GM19372 (cell line): ENCODE results near the gene SCN11A.
"Not testable (repeated sequence)": the region's sequence is repeated elsewhere in the genome, so short reads cannot be mapped to it uniquely, and the experiment has no call there.

Source experiments
- ATAC-seq: cut with Tn5 transposase; IDR thresholded peaks from one replicate; pipeline ENCODE4 v1.9.1; 2021; ENCODE audit warnings: mild to moderate bottlenecking, low read depth, moderate library complexity; ENCODE audit not compliant: unreplicated experiment

The SCN11A gene

DNA sequence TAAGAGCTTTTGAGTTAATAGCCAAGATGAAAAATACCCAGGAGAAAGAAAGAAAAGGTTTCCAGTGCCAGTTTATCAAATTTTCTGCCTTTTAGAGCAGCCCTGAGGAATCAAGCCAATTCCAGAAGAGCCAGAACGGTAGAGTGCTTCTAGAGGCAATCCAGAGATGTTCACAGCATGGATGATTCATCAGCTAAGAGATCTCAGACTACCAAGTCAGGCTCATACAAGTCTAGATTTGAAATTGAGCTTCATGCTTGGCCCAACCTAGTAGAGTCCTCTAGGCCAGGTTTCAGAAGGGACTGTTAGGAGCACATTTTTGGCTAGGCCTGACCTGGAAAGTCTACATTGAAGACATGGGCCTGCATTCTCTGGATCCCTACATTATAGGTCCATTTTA is 15.5 kb upstream of the SCN11A start:
- no peak for ATAC-seq

DNA sequence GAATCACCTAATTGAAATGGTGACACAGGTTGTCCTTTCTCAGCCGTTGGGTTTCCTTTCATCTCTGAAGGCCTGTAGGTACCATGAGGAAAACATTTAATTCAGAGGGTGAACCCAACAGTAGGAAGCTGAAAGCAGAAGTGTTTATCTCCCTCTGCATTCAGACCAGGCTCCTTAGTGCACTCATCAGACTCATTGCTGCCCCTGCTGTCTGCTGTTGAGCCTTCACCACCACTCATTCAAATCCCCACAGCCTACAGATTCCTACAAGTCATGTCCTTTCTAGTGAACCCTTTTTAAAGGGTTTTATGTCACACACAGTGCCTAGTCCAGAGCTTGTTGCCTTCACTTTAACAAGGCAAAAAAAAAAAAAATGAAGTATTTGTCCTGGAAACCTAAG is 13.5 kb upstream of the SCN11A start:
- ATAC-seq = peak; percentile 100

DNA sequence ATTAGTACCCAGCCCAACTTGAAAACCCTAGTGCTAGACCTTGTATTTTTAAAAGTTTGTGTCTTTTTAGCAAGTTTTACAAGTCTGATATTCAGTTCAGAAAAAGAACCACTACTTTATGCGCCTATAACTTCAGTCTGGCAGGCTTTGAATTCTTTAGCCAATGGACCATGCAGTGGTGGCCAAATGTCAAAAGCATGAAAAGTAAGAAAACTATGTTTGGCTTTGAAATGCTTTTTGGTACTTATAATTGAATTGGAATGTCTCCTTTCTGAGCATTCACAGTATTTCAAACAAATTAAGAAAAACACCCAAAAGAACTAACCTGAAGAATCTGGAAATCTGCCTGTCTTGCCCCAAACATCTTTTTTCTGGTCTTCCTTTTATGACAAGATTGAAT is 12.9 kb upstream of the SCN11A start:
- ATAC-seq = no peak

DNA sequence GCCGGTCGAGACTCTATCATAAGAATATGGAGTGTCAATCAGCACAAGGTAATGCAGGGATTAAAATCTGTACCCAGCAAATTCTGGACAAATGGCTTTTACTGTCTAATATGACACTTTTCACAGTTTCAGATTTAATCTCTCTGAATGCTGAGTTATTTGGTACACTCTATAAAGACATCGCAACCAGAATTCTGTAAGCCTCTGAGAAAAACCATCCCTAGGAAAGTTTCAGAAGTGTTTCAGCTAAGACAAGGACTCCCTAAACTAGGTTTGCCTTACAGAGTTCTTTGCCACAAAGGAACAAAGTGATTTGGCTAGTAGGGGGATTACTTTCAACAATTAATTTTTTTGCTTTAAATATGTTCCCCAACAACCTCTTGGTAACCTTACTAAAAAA is 11.4 kb upstream of the SCN11A start:
- ATAC-seq = no peak

DNA sequence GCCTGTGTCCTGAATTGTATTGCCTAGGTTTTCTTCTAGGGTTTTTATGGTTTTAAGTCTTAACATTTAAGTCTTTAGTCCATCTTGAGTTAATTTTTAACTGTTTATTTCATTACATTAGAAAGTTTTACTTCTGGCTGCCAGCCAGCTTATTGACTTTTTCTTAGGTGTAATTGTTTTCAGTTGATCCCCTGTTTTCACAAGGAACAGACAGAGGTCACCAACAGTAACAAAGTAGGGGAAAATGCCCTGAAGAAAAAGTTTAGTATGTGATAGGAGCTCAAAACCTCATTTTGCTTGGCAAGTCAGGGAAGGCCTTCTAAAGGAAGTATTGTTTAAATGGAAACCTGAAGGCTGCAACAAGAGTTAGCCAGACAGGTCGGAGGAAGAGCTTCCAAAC is 10.4 kb upstream of the SCN11A start:
- ATAC-seq = no peak

DNA sequence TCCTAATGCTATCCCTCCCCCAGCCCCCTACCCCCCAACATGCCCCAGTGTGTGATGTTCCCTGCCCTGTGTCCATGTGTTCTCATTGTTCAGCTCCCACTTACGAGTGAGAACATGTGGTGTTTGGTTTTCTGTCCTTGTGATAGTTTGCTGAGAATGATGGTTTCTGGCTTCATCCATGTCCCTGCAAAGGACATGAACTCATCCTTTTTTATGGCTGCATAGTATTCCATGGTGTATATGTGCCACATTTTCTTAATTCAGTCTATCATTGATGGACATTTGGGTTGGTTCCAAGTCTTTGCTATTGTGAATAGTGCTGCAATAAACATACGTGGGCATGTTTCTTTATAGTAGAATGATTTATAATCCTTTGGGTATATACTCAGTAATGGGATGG is 9.5 kb upstream of the SCN11A start:
- ATAC-seq = not testable (repeated sequence)

DNA sequence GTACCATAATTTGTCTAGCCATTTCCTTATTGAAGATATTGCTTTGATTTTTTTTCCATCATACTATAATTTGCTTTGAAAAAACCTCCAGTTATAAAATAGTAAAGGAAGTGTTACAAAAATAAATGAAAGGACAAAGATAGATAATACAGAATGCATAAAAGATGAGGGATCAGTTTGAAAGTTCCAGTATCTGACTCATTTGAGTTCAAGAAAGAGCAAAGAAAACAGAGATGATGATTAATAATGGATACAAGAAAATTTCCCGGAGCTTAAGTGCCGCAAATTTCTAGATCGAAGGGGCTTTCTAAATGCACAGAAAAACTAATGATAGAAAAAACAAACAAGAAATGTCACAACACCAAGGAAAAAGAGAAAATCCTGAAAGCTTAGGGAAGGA is 4.4 kb upstream of the SCN11A start:
- no peak for ATAC-seq

DNA sequence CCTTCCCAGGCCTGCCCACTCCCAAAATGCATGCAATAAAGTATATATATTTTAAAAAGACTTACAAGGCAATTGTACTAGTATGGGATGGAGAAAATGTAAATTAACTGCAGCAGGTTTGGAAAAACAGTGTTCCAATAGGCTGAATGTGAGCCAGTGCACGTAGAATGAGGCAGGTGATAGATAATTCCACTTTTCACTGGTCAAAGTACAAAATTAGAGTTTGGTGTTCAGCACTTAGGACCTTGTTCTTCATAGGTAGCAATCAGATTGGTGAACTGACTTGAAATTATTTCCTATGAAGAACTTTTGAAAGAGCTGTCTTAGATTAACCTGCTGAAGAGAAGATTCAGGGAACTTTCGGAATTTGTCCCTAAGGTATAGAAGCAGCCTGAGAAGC is 2.0 kb upstream of the SCN11A start:
- no peak for ATAC-seq

DNA sequence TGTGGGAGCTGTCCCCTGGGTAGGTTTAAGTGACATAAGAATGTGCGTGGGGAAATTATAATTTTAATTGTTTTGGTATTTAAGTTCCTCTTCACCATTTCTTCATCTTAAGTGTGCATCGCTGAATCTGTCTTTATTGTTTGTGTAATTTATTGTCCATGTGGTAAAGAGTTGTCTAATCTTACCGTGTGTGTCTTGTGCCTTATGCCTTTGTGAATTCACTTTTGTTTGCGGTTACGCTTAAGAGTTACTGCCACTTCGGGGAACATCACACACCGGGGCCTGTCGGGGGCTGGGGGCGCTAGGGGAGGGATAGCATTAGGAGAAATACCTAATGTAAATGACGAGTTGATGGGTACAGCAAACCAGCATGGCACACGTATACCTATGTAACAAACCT is 839 bp upstream of the SCN11A start:
- no peak for ATAC-seq

DNA sequence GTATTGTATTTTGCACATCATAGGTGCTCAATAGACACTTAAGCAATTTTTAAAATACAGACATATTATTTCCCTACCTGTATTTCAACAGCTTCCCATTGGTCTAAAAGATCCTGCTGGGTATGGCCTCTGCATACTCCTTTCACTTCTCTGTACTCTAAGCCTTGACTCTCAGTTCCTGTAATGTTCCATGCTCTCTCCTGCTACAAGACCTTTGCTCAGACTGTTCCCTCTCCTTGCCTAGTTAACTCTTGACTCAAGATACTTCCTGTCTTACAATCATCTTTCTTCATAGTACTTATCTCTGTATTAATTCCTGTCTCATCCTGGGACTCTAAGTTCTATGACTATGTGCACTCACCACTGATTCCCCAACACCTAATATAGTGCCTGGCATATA is 1.7 kb downstream of the SCN11A start:
- ATAC-seq = no peak

DNA sequence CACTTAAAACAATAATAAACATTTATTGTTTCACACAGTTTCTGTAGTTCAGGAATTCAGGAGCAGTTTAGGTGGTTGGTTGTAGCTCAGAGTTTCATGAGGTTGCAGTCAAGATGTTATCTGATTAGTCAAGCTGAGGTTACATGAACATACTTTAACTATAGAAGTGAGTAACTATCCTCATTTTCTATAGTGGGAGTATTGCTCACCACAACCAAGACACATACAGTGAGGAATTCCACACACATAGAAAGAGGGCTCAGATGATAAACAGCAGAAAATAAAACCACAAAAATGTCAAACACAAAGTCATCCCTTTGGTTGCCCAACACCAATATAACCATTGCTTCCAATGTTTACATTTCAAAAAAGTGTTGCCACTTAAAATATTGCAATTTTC is 13.6 kb downstream of the SCN11A start:
- no peak for ATAC-seq

DNA sequence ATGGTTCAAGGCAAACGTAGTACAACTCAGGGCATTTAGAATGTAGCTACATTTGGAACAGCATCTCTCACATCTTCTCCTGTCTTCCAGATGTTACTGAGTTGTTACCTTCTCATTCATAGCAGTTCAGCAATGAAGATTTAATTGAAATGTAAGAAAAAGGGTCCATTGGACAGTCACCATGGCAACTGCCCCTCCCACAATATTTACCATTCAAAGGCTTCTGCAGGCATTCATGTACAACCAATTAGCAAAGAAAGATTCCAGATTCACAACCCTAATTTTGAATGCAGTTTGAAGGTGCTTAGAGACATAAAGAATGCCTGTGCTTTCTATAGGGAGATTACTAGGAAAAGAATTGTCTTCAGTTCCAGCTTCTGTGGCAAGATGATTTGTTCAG is 22.2 kb downstream of the SCN11A start:
- no peak for ATAC-seq

DNA sequence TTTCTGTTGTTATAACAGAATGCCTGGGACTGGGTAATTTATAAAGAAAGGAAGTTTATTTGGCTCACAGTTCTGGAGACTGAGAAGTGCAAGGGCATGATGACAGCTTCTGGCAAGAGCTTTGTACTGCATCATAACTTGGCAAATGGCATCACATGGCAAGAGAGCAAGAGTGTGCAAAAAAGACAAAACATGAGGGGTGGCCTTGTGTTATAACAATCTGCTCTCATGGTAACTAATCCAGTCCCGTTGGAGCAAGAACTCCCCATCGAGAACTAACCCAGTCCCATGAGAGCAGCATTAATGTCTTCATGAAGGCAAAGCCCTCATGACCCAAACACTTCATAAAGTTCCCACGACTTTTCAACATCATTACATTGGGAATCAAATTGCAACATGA is 23.2 kb downstream of the SCN11A start:
- no peak for ATAC-seq

DNA sequence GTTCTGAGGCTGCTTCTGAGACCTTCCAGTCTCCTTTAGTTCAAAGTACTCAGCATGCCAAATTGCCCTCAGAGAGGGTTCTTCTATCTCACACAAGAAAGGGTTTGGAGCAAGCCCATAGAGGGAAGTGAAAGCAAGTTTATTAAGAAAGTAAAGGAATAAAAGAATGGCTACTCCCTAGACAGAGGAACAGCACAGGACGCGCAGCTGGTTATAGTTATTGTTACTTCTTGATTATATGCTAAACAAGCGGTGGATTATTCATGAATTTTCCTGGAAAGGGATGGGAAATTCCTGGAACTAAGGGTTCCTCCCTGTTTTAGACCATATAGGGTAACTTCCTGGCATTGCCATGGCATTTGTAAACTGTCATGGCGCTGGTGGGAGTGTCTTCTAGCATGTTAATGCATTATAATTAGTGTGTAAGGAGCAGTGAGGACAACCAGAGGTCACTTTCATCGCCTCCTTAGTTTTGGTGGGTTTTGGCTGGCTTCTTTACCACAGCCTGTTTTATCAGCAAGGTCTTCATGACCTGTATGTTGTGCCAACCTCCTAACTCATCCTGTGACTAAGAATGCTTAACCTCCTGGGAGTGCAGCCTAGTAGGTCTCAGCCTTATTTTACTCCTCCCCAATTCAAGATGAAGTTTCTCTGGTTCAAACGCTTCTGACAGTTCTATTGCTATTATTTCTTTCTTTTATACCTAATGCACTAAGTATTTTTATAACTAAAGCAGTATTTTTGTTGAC is 26.3 kb downstream of the SCN11A start:
- no peak for ATAC-seq

DNA sequence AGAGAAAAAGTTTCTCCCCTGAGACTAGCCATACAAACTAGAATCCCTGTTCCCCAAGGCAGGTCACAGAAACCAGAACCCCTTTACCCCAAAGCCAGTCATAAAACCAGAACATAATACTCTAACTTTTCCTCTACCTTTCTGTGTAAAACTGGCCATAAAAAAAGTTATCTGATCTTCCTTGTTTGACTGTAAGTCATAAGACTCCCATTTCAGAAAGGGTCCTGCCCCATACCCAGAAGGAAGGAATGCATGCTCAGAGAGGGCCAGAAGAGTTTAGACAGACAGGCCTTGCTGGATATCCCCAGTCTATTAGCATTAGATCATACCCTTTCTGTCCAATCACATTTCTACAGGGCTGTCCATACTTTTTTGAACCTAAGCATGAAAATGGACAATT is 27.2 kb downstream of the SCN11A start:
- ATAC-seq = no peak

DNA sequence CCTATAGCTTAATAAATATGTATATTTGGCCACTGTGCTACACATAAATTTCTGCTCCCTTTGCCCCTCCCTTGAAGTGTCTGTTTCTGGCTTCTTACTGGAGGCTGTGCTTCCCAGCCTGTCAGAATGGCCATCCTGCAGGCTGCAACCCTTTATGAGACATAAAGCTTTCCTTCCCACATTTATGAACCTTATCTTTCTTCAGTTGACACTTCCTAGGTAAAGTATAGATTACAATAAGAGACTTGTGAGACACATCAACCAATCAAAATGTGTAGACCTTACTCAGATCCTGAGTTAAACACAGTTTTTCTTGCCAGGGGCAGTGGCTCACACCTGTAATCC is 29.5 kb downstream of the SCN11A start:
- ATAC-seq = no peak

DNA sequence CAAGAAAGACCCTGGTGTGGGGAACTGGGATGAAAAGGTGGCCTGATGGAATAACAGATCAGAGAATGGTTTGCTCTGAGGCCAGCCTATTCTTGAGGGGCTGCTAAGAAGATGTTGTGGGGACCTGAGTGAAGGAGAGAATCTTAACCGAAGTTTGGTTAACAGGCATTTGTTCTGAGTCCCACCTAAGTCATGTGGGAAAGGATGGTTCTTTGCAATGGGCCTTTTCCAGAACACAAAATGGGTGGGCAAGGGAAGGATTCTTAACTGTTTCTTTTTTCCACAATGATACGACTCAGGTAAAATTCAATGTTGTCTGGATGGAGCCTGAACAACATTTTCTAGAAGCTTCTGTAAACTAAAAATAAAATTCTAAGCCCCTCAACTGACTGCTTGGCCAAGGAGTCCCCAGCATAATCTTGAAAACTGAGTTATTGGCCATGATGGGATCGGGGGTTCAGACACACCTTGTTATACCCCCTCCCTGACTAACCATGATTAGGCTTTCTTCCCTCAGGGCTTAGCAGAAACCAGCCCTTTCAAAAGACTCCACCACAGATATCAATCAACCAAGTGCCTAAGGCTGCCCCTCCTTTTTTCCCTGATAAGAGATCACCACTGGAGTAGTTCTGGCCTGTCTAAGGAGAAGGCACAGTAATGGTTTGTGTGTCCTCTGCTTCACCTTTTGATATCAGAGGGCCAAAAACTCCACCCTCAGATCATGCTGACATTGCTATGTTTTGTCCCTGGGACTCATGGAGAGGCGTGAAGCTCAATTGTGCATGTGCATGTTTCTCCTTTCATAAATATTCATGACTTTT is 30.1 kb downstream of the SCN11A start:
- ATAC-seq = no peak

DNA sequence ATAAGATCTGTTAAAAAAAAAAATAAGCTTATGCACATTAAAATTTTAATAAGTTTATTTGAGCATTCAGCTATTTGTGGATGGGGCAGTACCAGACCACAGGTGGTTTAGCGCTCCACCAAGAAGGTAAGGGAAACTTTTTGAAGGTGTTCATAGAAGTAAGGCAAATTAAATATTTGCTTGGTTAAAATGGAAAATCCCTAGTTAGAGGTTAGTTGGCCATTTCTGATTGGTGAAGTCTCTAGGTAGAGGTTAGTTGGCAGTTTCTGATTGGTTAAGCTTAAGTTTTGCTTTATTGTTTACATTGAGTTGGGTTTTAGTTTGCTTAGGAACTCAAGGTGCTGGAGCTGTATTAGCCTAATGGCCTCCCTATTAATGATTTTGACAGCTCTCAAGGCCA is 30.7 kb downstream of the SCN11A start:
- ATAC-seq = peak; percentile 80

DNA sequence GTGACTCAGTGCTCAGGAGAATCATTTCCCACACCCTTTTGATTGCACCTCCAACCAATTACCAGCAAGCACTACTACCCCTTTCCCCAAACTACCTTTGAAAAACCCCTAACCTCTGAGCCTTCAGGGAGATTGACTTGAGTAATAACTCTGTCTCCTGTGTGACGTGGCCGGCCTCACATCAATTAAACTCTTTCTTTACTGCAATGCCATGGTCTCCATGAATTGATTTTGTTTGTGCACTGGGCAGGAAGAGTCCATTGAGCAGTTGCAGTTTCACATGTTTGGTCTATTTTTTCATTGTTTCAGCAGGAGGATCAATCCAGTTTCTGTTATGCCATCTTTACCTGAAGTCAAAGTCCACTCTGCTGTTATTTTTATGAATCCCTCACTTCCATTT is 32.4 kb downstream of the SCN11A start:
- ATAC-seq = no peak

DNA sequence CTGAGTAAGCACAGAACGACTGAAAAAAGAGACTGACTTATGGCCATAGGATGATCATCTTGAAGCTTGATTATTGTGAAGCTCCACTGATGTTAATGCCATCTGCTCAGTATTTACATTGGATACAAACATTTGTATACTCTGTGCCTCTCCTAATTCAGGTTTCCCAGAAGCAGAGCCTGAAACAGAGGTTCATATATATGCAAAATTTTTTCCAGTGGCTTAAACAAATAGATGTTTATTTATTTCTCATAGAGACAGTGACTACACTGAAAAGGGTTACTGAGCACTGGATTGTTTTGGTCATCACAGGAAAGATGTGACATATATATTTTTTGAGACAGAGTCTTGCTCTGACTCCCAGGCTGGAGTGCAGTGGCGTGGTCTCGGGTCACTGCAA is 36.3 kb downstream of the SCN11A start:
- no peak for ATAC-seq

DNA sequence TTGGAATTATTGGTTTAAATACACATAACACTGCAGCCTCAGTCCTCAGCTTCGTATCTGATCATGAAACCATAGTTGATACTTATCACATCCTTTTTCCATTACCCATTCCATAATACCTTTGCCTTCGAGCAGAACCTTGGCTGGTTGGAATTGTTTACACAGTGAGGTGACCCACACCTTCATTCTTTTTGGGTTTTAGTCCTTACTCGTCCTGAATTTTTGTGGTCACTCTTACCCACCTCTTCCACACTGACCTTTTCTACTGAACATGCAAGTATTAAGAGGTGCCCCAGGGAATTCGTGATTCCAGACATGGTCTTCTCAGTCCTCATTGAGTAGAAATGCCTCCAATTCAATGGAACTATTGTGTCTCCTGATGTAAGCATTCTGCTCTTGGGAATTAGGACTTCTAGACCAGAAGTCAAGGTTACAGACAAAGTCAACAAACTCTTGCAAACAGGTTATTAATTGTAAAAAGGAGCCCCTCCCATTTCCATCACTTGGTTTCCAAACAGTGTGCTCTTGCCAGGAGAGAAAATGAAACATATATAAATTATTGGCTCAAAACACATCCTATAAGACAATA is 37.7 kb downstream of the SCN11A start:
- no peak for ATAC-seq

DNA sequence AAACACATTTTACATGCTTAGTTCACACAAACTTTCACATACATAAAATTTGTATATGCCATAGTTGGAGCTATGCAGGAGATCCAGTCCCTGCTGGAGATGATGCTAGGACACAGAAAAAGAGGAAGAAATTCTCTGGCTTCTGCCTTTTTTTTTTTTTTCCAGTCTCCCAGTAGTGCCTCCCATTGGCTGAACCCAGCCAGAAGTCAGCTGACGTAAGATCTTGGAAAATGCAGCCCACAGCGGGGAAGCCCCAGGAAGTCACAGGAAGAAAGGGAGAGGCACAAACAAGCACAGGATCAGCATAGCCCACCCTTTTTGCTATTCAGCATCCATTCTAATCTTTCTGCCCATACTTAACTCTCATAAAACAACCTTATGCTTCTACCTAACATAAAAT is 38.5 kb downstream of the SCN11A start:
- ATAC-seq = no peak
